Measurements from ENCODE around the gene HVCN1. TPM values are rescaled to one million over a fixed set of nuclear protein-coding genes. Genes with fewer than 3 reads are reported as not detected.

HVCN1 gene
- polyA plus RNA-seq, 2 donors: 1.3 to 1.4 TPM

- 94% methylated on average over 5 of the region's 5 CpGs for WGBS, 2 donors
- Histone ChIP-seq H3K36me3 (ENCODE audit: control insufficient read depth in 2 of 2, insufficient read depth in 2 of 2, low read length in 1 of 2) (peaks cover 2 to 4% of the 10 kb centered on the region in 2 donors), H3K27ac (ENCODE audit: low read depth in 2 of 2, low read length in 1 of 2) (no peak overlapping the region), H3K9me3 (ENCODE audit: control insufficient read depth in 2 of 2, insufficient read depth in 1 of 2, low read depth in 1 of 2, low read length in 1 of 2) (no peaks in the 10 kb centered on the region), H3K4me1 (ENCODE audit: control insufficient read depth in 2 of 2, insufficient read depth in 2 of 2, low read length in 1 of 2) (no peaks in the 10 kb centered on the region), H3K4me3 (ENCODE audit: low read depth in 1 of 2, low read length in 2 of 2) (no peak overlapping the region), H3K27me3 (ENCODE audit: control insufficient read depth in 1 of 2, insufficient read depth in 2 of 2, low read length in 2 of 2) (no peaks in the 10 kb centered on the region)
These were observed 52.4 kb downstream of the HVCN1 start for GRCh38 chr12:110636516-110636915.

GRCh38 chr12:110635055-110635454 lies 53.9 kb downstream of the HVCN1 start:
- Histone ChIP-seq H3K27ac (ENCODE audit: low read depth in 2 of 2, low read length in 1 of 2) (no peak overlapping the region), H3K4me1 (ENCODE audit: control insufficient read depth in 2 of 2, insufficient read depth in 2 of 2, low read length in 1 of 2) (no peaks in the 10 kb centered on the region), H3K9me3 (ENCODE audit: control insufficient read depth in 2 of 2, insufficient read depth in 1 of 2, low read depth in 1 of 2, low read length in 1 of 2) (no peaks in the 10 kb centered on the region), H3K27me3 (ENCODE audit: control insufficient read depth in 1 of 2, insufficient read depth in 2 of 2, low read length in 2 of 2) (no peaks in the 10 kb centered on the region), H3K4me3 (ENCODE audit: low read depth in 1 of 2, low read length in 2 of 2) (no peak overlapping the region), H3K36me3 (ENCODE audit: control insufficient read depth in 2 of 2, insufficient read depth in 2 of 2, low read length in 1 of 2) (peaks cover 0 to 4% of the 10 kb centered on the region in 2 donors)

- Histone ChIP-seq H3K9me3 (ENCODE audit: control insufficient read depth in 2 of 2, insufficient read depth in 1 of 2, low read depth in 1 of 2, low read length in 1 of 2) (no peaks in the 10 kb centered on the region), H3K4me3 (ENCODE audit: low read depth in 1 of 2, low read length in 2 of 2) (no peak overlapping the region), H3K36me3 (ENCODE audit: control insufficient read depth in 2 of 2, insufficient read depth in 2 of 2, low read length in 1 of 2) (peaks cover 0 to under 1% of the 10 kb centered on the region in 2 donors), H3K27me3 (ENCODE audit: control insufficient read depth in 1 of 2, insufficient read depth in 2 of 2, low read length in 2 of 2) (no peaks in the 10 kb centered on the region), H3K4me1 (ENCODE audit: control insufficient read depth in 2 of 2, insufficient read depth in 2 of 2, low read length in 1 of 2) (no peaks in the 10 kb centered on the region), H3K27ac (ENCODE audit: low read depth in 2 of 2, low read length in 1 of 2) (no peak overlapping the region)
- 83 to 86% methylated on average over 8 of the region's 8 CpGs for WGBS, 2 donors
These were observed 61.3 kb downstream of the HVCN1 start for GRCh38 chr12:110627500-110628195.

GRCh38 chr12:110622582-110622981 lies 66.3 kb downstream of the HVCN1 start:
- Histone ChIP-seq H3K4me1 (ENCODE audit: control insufficient read depth in 2 of 2, insufficient read depth in 2 of 2, low read length in 1 of 2) (peaks cover 0 to 2% of the 10 kb centered on the region in 2 donors), H3K4me3 (ENCODE audit: low read depth in 1 of 2, low read length in 2 of 2) (no peak overlapping the region), H3K27ac (ENCODE audit: low read depth in 2 of 2, low read length in 1 of 2) (no peak overlapping the region), H3K36me3 (ENCODE audit: control insufficient read depth in 2 of 2, insufficient read depth in 2 of 2, low read length in 1 of 2) (no peaks in the 10 kb centered on the region), H3K9me3 (ENCODE audit: control insufficient read depth in 2 of 2, insufficient read depth in 1 of 2, low read depth in 1 of 2, low read length in 1 of 2) (peaks cover 0 to 2% of the 10 kb centered on the region in 2 donors), H3K27me3 (ENCODE audit: control insufficient read depth in 1 of 2, insufficient read depth in 2 of 2, low read length in 2 of 2) (no peaks in the 10 kb centered on the region)
- 86 to 89% methylated on average over 3 of the region's 3 CpGs for WGBS, 2 donors

- Histone ChIP-seq H3K9me3 (ENCODE audit: control insufficient read depth in 2 of 2, insufficient read depth in 1 of 2, low read depth in 1 of 2, low read length in 1 of 2) (peaks cover 0 to 2% of the 10 kb centered on the region in 2 donors), H3K27ac (ENCODE audit: low read depth in 2 of 2, low read length in 1 of 2) (no peak overlapping the region), H3K4me3 (ENCODE audit: low read depth in 1 of 2, low read length in 2 of 2) (no peak overlapping the region), H3K36me3 (ENCODE audit: control insufficient read depth in 2 of 2, insufficient read depth in 2 of 2, low read length in 1 of 2) (no peaks in the 10 kb centered on the region), H3K4me1 (ENCODE audit: control insufficient read depth in 2 of 2, insufficient read depth in 2 of 2, low read length in 1 of 2) (peaks cover 0 to 2% of the 10 kb centered on the region in 2 donors), H3K27me3 (ENCODE audit: control insufficient read depth in 1 of 2, insufficient read depth in 2 of 2, low read length in 2 of 2) (no peaks in the 10 kb centered on the region)
- 77 to 87% methylated on average over 4 of the region's 4 CpGs for WGBS, 2 donors
These were observed 69.4 kb downstream of the HVCN1 start for GRCh38 chr12:110619534-110619953.

- Histone ChIP-seq H3K36me3 (ENCODE audit: control insufficient read depth in 2 of 2, insufficient read depth in 2 of 2, low read length in 1 of 2) (no peaks in the 10 kb centered on the region), H3K4me3 (ENCODE audit: low read depth in 1 of 2, low read length in 2 of 2) (no peak overlapping the region), H3K27me3 (ENCODE audit: control insufficient read depth in 1 of 2, insufficient read depth in 2 of 2, low read length in 2 of 2) (no peaks in the 10 kb centered on the region), H3K27ac (ENCODE audit: low read depth in 2 of 2, low read length in 1 of 2) (no peak overlapping the region), H3K9me3 (ENCODE audit: control insufficient read depth in 2 of 2, insufficient read depth in 1 of 2, low read depth in 1 of 2, low read length in 1 of 2) (no peaks in the 10 kb centered on the region), H3K4me1 (ENCODE audit: control insufficient read depth in 2 of 2, insufficient read depth in 2 of 2, low read length in 1 of 2) (no peaks in the 10 kb centered on the region)
- whole genome bisulfite sequencing, 2 donors: 95 to 97% methylated on average over 5 of the region's 5 CpGs
These were observed 72.3 kb downstream of the HVCN1 start for GRCh38 chr12:110616471-110617115.

- Histone ChIP-seq H3K27me3 (ENCODE audit: control insufficient read depth in 1 of 2, insufficient read depth in 2 of 2, low read length in 2 of 2) (no peaks in the 10 kb centered on the region), H3K9me3 (ENCODE audit: control insufficient read depth in 2 of 2, insufficient read depth in 1 of 2, low read depth in 1 of 2, low read length in 1 of 2) (no peaks in the 10 kb centered on the region), H3K4me3 (ENCODE audit: low read depth in 1 of 2, low read length in 2 of 2) (no peak overlapping the region), H3K27ac (ENCODE audit: low read depth in 2 of 2, low read length in 1 of 2) (no peak overlapping the region), H3K4me1 (ENCODE audit: control insufficient read depth in 2 of 2, insufficient read depth in 2 of 2, low read length in 1 of 2) (no peaks in the 10 kb centered on the region), H3K36me3 (ENCODE audit: control insufficient read depth in 2 of 2, insufficient read depth in 2 of 2, low read length in 1 of 2) (no peaks in the 10 kb centered on the region)
- 87 to 88% methylated on average over 8 of the region's 8 CpGs for WGBS, 2 donors
These were observed 73.7 kb downstream of the HVCN1 start for GRCh38 chr12:110615171-110615570.

GRCh38 chr12:110613771-110614684 lies 74.9 kb downstream of the HVCN1 start, which contains the start of gene TCTN1:
Gene TCTN1, plus strand, starts transcription at chr12:110614129. Its CDS starts 54 bp downstream, at chr12:110614183.
- peak within 1 kb of the TSS; percentile 67 to 80 for H3K4me3 ChIP-seq (ENCODE audit: low read depth in 1 of 2, low read length in 2 of 2)
- no peaks in the 10 kb centered on the region for H3K9me3 ChIP-seq (ENCODE audit: control insufficient read depth in 2 of 2, insufficient read depth in 1 of 2, low read depth in 1 of 2, low read length in 1 of 2)
- H3K4me1 ChIP-seq (ENCODE audit: control insufficient read depth in 2 of 2, insufficient read depth in 2 of 2, low read length in 1 of 2): no peaks in the 10 kb centered on the region
- H3K27me3 ChIP-seq (ENCODE audit: control insufficient read depth in 1 of 2, insufficient read depth in 2 of 2, low read length in 2 of 2): no peaks in the 10 kb centered on the region
- no peaks in the 10 kb centered on the region for H3K36me3 ChIP-seq (ENCODE audit: control insufficient read depth in 2 of 2, insufficient read depth in 2 of 2, low read length in 1 of 2)
- H3K27ac ChIP-seq (ENCODE audit: low read depth in 2 of 2, low read length in 1 of 2): peak within 1 kb of the TSS; percentile 0 to 61
- WGBS, 2 donors: 2% methylated on average over 60 of the region's 60 CpGs

GRCh38 chr12:110613071-110613770 lies 75.7 kb downstream of the HVCN1 start:
- Histone ChIP-seq H3K27ac (ENCODE audit: low read depth in 2 of 2, low read length in 1 of 2) (peak overlapping the region in 1 of 2 donors; percentile 61), H3K9me3 (ENCODE audit: control insufficient read depth in 2 of 2, insufficient read depth in 1 of 2, low read depth in 1 of 2, low read length in 1 of 2) (no peaks in the 10 kb centered on the region), H3K27me3 (ENCODE audit: control insufficient read depth in 1 of 2, insufficient read depth in 2 of 2, low read length in 2 of 2) (no peaks in the 10 kb centered on the region), H3K36me3 (ENCODE audit: control insufficient read depth in 2 of 2, insufficient read depth in 2 of 2, low read length in 1 of 2) (no peaks in the 10 kb centered on the region), H3K4me3 (ENCODE audit: low read depth in 1 of 2, low read length in 2 of 2) (peak overlapping the region; percentile 67 to 80), H3K4me1 (ENCODE audit: control insufficient read depth in 2 of 2, insufficient read depth in 2 of 2, low read length in 1 of 2) (no peaks in the 10 kb centered on the region)
- WGBS, 2 donors: 79 to 86% methylated on average over 22 to 23 of the region's 23 CpGs
